AG08396 (cell line): ENCODE results near the gene LRP1B.

Source experiments
- DNase-seq: peaks from one replicate; pipeline ENCODE4 v3.0.0; 2012; ENCODE audit warnings: low spot score, mixed read lengths

Gene LRP1B

DNA sequence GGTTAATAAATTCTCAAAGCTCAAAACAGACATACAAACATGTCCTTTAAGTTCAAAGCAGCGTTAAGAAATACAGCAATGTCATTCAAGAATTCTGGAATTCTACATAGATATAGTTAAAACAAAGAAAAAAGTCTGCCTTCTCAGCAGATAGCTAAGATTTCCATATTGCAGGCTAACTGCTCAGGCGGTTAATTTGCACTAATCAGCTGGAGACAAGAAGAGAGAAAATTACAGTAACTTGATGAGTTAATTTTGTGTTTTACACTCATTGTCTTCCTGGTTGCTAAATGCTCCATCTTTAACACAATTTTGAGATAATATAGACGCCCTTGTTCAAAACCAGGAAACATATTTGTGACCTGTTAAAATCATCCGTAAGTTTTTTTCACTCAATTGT, 1012.0 kb downstream of the LRP1B start:
- DNase-seq = no peak

DNA sequence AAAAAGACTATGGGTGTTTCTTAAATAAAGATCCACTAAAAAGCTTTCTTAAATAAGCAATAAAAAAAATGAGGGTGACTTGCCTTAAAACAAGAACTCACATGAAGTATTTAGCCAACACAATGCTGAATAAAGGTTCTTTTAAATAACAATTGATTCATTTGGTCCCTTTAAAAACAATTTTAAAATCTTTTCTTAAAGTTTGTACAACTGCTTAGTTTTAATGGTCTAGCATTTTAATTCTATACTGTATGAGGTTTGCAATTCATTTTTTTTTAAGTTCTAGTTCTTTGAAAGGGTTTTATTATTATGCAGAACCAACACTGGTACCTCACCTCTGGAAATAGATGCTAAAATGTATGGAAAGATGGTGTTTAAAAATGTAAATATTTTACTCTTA, 1017.5 kb downstream of the LRP1B start:
- no peak for DNase-seq

DNA sequence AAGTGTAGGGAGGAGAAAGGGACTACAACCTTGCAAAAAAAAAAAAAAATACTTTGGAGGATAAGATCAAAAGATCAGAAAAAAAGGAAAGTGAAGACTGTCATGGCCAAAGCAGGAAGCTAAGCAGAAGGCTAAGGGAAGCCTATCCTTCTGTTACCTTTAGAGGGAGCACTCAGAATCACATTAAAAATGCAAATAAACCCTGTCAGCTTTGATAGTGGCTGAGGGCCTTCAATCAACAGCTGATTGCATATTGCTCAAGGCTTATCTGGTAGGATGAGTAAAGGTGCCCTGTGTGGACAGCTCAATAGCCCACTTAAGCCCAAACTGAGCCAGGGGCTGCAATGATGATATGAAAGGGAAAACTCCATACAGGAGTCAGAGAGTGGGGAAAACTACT, 1021.2 kb downstream of the LRP1B start:
- DNase-seq = no peak

DNA sequence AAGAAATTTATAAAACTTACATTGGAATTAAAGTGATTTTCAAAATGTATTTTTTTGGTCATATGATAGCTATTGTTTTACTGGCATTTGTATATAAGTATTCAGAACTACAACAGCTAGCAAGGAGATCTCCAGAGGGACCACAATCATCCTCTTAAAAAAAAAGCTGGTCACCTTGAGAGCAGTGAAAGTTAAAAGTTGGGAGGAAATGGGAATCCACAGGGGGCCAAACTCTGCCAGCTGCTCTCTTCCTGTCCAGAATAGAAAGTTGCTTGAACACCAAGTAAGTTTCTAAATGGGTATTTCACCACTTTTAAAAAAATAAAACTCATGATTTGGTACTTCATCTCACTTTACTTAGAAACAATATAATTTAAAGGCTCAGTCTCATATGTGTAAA, 1025.1 kb downstream of the LRP1B start:
- no peak for DNase-seq

DNA sequence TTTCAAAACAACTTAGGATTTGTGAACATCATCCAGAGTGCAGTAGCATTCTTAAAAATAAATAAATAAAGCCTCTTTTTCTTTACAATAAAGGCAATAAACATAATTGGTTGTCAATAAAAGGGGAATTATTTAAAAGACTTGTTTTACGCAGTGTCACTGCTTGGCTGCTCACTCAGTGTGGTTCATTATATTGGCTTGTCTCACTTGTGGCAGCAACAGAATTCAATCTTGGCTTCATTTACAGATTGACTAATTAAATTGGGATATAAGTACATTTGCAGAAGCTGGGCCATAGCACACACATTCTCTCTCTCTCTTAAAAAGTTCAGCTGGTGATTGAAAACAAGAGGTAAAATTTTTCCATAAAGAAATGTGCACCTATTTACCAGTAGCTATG, 1027.6 kb downstream of the LRP1B start:
- no peak for DNase-seq

DNA sequence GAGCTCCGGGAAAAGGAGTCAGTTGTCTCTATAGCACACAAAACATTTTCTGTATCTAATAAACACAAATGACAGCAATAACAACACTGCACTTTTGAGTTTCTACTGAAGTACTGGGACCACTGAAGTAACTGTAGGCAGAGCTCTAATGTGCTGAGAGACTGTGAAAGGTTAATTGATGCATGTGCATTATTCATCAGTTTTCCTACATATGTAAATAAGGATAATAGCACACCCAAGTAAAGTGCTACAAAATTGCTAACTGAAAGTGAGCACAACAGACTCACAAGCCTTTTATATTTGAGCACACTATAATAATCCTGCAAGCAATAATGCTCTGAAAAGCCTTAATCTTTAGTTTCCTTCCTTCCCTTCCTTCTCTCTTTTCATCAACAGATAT, 1051.6 kb downstream of the LRP1B start:
- DNase-seq = no peak

DNA sequence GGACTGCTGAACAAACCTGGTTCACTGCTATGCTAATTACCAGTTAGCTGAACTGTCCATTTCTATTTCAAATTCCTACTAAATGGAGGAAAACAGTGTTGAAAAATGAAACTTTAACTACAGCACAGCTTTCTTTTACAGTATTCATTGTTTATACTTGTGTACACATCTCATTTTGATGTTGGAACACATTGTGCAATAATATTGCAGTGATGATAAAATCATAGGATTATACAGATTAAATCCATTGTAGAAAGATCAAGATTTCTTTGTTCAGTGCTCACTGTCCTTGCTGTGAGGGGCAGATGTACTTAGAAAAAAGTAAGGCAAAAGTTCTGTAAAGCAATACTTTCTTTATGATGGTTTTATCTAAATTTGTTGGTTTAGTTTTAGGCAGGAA, 1055.1 kb downstream of the LRP1B start:
- no peak for DNase-seq

DNA sequence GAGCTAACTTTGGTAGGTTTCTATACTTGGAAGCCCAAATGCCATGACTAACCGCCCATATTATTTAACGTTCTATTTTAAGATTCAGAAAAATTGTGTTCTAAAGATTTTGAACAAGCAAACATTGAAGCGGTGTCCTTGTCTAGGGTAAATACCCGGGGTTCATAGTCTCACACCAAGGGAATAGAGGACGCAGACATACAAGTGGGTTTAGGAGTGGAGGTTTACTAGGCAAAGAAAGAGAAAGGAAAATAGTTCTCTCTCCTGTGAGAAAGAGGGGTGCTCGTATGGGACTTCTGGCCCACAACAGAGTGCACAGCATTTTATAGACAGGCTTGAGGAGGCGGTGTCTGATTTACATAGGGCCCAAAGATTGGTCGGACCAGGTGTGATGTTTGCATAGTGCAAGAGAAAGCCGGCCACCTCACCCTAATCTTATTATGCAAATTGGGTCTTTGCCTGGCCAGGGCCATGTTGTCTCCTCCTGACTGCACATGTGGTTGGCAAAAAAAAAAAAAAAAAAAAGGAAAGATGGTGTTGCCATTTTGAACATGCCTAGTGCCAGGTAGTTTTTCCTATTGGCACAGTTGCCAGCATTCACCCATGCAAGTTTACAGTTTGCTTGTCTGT, 1062.6 kb downstream of the LRP1B start:
- DNase-seq = no peak

DNA sequence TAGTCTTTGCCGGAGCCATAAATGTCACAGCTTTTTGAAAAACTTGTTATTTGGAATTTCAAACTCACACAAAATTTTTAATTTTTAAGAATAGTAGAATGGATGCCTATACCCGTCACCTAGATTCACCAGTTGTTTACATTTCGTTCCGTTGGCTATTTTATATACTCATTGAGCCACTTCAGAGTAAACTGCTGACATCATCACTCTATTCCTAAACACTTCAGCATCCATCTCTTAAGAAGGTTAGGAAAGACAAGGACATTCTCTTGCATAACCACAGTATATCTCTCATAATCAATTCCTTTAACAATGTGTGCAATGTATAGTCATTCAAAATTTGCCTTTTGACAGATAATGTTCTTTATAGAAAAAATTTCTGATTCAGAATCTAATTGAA, 1065.8 kb downstream of the LRP1B start:
- no peak for DNase-seq

DNA sequence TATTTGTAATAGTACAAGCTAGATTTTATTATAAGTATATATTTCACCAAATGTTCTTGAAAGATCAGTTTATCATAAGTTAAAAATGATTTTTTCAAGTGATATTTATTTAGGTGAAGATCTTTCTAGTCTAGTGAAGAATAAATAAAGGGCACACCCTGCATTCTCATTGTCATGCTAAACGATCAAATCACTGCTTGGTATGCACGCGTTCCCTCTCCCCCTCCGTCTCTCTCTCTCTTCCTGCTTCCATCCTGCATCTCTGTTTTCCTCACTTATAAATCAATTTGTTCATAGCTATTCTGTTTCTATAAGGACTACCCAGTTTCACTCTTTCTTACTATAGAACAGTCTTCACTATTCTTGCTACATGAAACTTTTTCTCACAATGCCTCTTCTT, 1067.4 kb downstream of the LRP1B start:
- no peak for DNase-seq

DNA sequence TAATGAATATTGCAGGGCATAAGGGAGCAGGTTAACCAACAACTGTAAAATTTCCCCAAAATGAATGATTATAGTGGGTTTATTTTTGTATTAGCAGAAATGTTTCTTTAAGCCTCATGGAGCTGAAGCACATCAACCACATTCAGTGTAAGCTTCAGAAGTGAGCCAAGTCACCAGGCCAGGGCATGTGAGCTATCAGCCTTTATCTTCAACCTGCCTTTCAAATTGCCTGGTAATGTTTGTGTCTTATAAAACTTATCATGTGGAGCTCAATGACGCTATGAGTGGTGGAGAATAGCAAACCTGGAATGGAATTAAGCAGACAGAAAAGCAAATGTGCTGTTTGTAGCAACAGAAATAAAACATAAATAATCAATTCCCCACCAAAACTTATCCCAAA, 1068.4 kb downstream of the LRP1B start:
- DNase-seq = no peak

DNA sequence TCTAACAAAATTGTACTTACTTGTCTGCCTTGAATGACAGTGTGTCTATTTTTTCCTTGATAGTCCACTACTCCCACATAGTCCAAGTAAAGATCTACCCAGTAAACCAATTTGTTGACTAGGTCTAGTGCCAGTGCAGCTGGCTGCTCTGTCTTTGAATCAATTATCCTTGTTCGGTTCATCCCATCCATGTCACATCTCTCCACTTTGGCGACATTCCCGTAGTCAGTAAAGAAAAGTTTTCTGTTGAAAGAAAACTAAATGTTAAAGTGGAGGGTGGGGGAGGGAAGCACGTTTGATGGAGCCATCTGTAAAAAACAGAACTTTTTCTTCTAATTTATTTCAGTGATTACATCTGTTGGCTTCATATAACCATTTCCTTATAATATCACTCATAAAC, 1068.8 kb downstream of the LRP1B start:
- no peak for DNase-seq

DNA sequence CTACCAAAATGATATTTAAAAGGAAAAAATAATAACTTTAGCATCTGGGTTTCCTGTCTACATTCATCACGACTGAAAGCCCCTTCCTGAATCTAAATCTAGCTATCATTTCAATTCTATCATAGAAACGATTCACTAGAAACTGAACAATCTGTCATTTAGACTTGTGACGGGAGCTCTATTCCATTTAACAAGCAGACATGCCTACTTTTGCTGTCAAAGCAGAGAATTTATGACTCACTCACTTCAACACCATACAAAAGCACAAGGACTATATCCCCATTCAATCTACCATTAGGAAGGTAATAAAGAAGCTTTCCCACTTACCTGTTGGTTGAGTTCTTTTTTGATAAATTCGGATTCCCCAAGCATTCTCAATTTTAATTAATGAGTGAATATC, 1072.3 kb downstream of the LRP1B start:
- no peak for DNase-seq

DNA sequence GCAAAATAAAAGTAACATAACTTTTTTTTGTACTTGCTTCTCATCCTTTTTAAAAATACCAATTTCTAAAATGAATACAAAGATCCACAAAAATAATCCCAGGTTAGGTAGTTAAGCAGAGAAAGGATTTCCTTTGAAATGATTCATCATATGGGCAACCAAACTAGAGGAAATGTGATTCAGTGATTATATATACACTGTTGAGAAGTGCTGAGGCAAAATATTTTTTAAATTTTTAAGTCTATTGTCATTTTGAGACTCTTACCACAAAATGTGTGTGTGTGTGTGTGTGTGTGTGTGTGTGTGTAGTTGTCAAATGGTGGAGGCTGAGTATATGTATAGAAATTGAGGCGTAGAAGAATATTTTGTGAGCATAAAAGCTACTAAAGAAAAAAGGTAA, 1075.3 kb downstream of the LRP1B start:
- DNase-seq = peak; percentile 18

DNA sequence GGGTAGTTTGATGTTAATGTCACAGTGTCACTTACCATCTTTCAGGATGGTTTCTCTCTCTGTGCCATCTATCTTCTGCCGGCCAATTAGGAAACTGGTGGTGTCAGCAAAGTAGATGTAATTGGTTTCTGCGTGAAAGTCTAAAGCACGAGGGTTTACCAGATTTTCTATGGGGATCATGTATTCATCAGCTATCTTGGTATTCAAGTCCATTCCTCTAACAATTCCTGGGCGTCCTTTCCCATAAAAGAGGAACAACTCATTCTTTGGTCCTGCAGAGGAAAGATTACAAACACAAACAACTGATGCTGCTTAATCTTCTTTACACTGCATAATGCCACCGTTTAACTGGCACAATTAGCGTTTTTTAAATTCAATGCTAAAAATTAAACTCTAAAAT, 1081.9 kb downstream of the LRP1B start:
- no peak for DNase-seq

DNA sequence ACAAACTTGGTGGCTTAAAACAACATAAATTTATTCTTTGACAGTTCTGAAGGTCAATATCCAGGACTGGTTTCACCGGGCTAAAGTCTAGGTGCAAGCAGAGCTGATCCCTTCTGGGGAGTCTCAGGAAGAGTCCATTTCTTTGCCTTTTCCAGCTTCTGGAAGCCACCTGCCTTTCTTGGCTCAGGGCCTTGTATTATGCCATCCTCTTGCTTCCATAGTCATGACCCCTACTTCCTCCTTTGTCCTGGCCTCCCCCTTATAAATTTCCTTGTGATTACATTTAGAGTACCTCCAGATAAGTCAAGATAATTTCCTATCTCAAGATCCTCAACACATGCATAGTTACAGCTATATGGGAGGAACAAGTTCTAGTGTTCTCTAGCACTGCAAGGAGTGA, 1089.5 kb downstream of the LRP1B start:
- DNase-seq = no peak

DNA sequence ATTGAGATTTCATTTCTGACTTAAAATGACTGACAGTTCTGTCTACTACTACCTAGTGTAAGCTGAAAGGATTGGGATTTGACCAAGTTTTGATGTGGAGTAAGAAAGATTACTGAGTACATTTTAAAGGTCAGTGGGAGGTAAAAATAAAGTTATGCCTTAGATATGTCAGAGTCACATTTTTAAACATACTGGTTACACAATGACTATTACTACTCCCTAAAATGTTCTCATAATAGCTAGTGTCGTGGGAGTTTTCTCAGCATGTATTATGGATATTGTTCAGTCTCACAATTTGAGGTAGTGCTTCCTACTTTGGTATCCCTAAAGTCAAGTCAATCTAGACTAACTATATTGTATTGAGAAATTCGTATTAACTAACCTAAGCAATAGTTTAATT, 1092.5 kb downstream of the LRP1B start:
- DNase-seq = no peak

DNA sequence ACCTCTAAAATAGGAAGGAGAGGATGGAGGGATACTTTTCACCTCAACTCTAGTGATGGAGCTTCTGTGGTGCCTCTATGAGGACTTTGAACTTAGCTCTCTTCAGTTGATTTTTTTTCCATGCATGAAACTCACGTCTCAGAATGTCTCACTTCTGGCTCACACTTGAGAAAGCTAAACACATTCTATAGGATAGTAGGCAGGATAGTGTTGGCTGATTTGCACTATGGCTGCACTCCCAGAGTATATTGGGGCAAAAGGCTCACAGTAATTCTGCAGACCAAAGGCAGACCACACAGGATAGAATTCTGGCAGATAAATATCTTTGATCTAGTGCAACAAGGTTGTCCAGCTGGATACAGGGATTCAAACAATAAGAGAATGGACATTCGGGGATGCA, 1093.5 kb downstream of the LRP1B start:
- DNase-seq = no peak

DNA sequence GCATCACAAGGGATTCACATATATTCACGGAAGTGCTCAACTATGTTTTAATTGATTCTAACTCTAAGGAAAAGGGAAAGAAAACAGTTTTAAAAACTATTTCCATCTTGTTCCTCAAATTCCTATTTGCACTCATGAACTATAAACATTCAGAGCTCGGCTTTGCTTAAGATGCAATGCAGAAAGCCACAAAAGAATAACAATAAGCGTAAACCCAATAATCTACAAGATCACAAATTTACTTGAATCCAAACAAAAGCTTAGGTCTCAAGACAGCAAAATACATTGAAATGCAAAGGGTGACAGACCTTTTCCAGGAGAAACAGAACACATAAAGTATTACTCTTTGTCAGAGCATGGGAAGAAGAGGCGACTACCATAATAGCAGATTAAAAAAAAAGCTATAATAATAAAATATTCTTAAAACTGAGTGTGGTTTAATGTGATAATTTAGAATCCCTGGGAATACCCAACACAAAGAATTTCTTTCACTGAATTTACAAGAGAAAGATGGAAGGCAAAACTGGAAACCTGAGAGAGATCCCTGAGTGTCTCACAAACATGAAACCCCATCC, 1094.9 kb downstream of the LRP1B start:
- no peak for DNase-seq

DNA sequence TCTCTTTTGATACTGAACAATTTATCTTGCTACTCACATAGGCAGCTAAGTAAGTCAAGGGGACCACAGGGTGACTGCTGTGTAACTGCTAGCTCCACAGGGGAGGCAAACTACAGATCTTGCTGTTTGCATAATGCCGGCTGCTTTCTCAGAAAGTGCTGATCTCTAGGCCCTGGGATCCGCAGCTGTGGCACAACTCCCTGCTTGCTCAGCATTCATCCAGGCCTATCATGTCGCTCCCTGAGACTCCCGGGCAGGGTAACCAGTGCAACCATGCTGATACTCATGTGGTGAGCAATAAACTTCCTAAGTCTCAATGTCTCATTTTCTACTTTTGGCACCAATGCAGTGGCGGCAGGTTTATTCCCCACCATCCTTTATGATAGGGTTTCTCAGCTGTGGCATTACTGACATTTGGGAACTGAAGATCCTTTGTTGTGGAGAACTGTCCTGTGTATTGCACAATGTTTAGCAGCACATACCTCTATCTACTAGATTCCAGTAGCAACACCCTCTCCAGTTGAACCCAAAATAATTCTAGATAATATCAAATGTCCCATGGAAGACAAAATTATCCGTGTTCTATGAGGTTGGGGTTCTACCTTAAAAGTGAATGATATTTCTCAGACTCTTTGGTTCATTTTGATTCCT, 1101.3 kb downstream of the LRP1B start:
- no peak for DNase-seq

DNA sequence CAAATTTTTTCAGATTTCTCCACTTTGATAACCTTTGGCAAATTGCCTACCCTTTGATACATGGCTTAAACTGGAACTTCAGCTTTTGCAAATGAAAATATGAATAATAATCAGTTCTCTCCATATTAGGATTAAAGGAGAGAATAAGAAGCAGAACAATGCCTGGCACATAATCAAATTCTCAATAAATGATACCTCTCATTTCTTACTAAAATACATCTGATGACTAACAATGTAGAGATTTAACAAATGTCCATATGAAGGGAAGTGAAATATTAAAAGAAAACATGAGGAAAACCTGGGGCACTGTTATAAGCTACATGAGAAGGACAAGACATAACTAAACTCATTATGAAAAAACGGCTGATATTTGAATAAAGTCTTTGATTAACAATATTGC, 1103.6 kb downstream of the LRP1B start:
- no peak for DNase-seq

DNA sequence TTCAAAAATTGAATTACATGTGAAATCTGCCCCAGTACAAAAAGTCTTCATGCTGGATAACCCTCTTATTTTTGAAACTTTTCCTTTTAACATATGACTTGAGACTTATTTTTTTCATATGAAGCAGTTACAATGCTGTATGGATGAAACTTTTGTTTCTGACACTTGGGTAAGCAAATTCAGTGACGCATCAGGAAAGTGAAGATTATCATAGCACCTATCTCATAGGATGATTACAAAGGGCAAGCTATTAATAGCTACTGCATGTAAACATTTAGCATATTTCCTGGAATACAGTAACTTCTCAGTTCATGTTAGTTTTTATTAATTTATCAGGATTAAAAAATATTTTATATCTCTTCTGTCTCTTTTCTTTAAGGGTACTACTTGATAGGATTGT, 1109.2 kb downstream of the LRP1B start:
- DNase-seq = no peak

DNA sequence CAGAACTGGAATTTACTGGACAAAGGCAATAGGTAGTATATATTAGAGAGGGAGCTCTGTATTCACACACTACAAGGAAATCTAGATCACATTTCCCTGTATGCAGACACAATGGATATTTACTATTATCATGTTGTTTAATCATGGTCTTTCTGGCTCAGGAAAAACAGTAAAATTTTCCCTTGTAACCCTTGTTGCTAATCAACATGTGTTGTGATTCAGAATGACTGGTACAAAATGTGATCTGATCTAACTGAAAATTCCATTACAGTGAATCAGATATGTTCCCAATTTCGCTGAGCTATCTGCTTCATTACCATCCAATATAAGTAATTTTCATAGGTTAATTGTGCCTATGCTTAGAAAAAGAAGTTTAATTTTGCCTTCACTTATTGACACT, 1109.7 kb downstream of the LRP1B start:
- DNase-seq = peak; percentile 11

DNA sequence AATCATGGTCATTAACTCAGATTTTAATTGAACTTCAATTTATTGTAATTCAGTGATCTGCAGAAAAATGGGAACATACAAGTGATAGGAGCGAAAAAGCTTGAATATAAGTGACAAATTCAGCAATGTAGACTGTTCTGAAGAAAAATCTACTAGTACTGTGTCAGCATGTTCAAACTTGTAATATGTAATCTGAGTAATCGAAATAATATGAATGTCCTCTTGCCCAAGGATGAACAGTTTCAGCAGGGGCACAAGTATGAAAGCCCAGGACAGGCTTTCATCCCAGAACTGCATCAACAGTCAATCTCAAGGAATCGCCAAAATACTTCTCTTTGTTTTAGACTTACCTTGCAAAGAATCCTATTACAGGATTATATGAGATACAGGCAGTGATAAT, 1110.5 kb downstream of the LRP1B start:
- no peak for DNase-seq
